ENCODE measurements around the gene TCHHL1. TPM values are rescaled to one million over a fixed set of nuclear protein-coding genes. Genes with fewer than 3 reads are reported as not detected.
A peak's percentile ranks its signal among the peaks of the same experiment; 100 is the strongest.

Gene TCHHL1
- polyA plus RNA-seq, 1 donor (not counting 4 experiments of a cell fraction or from before 2014, with no cell fraction given) = not detected

GRCh38 chr1:152109998-152110294 lies 21.1 kb upstream of the TCHHL1 start:
- peaks cover 13% of the 10 kb centered on the region for H3K4me1 ChIP-seq (ENCODE audit: control insufficient read depth, extremely low read depth, insufficient read depth, low read length)

DNA sequence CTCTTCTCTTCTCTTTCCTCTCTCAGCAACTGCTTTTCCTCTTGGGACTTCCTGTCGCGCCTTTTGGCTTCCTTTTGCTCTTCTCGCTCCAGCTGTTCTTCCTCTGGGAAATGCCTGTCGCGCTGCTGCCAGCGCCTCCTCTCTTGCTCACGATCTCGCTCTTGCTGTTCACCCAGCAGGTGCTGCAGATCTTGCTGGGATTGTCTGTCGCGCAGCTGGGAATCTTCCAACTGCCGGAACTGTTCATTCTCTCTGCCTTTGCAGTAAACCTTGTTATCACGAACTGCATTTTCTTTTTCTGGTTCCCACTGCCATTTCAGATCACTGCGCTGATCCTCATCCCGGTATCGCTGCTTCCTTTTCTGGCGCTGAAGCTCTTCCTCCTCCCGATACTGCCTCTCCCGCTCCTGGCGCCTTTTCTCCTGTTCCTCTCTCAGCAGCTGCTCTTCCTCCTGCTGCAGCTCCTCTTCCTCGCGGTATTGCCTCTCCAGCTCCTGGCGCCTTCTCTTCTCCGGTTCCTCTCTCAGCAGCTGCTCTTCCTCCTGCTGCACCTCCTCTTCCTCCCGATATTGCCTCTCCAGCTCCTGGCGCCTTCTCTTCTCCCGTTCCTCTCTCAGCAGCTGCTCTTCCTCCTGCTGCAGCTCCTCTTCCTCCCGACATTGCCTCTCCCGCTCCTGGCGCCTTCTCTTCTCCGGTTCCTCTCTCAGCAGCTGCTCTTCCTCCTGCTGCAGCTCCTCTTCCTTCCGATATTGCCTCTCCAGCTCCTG lies 20.6 kb upstream of the TCHHL1 start:
- Histone ChIP-seq H3K9me3 (ENCODE audit: control insufficient read depth, low read depth, low read length) (no peaks in the 10 kb centered on the region), H3K79me2 (ENCODE audit: control insufficient read depth, insufficient read depth, low read length) (no peaks in the 10 kb centered on the region), H3K4me1 (ENCODE audit: control insufficient read depth, extremely low read depth, insufficient read depth, low read length) (peaks cover 13% of the 10 kb centered on the region), H3K4me3 (ENCODE audit: control insufficient read depth in 2 of 3, extremely low read depth in 1 of 3, insufficient read depth in 2 of 3, low read depth in 1 of 3, low read length in 3 of 3) (peak overlapping the region; percentile 40 to 67 (median 56)), H3K4me2 (ENCODE audit: control insufficient read depth, extremely low read depth, insufficient read depth, low read depth, low read length) (peak overlapping the region; percentile 96), H3K27ac (ENCODE audit: control insufficient read depth, insufficient read depth, low read length) (no peak overlapping the region), H2AFZ (ENCODE audit: control insufficient read depth, low read length) (peak overlapping the region; percentile 78), H4K20me1 (ENCODE audit: control insufficient read depth, extremely low read depth, insufficient read depth, low read length) (no peaks in the 10 kb centered on the region), H3K9me1 (ENCODE audit: control insufficient read depth, extremely low read depth, insufficient read depth, low read length) (no peaks in the 10 kb centered on the region), H3K36me3 (ENCODE audit: control insufficient read depth in 2 of 2, extremely low read depth in 1 of 2, insufficient read depth in 2 of 2, low read length in 2 of 2) (no peaks in the 10 kb centered on the region), H3K9ac (ENCODE audit: control insufficient read depth, extremely low read depth, insufficient read depth, low read length) (peak overlapping the region; percentile 7), H3K27me3 (ENCODE audit: control insufficient read depth, extremely low read depth, insufficient read depth, low read length) (peaks cover 39% of the 10 kb centered on the region)
- dilution Hi-C loops (cut with MboI; ENCODE audit: extremely low pct_ligation_motif_present, low sequenced_read_pairs) = no loop called here
- DNase-seq (ENCODE audit: low read depth, low spot score) (no peak), FAIRE-seq (no peak)
- TF ChIP-seq EZH2 (IDR thresholded peaks at IDR 0.05; ENCODE audit: low read length) = no peak
- TF ChIP-seq, protein P1, sequence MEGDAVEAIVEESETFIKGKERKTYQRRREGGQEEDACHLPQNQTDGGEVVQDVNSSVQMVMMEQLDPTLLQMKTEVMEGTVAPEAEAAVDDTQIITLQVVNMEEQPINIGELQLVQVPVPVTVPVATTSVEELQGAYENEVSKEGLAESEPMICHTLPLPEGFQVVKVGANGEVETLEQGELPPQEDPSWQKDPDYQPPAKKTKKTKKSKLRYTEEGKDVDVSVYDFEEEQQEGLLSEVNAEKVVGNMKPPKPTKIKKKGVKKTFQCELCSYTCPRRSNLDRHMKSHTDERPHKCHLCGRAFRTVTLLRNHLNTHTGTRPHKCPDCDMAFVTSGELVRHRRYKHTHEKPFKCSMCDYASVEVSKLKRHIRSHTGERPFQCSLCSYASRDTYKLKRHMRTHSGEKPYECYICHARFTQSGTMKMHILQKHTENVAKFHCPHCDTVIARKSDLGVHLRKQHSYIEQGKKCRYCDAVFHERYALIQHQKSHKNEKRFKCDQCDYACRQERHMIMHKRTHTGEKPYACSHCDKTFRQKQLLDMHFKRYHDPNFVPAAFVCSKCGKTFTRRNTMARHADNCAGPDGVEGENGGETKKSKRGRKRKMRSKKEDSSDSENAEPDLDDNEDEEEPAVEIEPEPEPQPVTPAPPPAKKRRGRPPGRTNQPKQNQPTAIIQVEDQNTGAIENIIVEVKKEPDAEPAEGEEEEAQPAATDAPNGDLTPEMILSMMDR (optimal IDR thresholded peaks at IDR 0.05 in 1 of 3, IDR thresholded peaks at IDR 0.05 in 1 of 3, conservative IDR thresholded peaks at IDR 0.05 in 1 of 3; ENCODE audit: extremely low read depth in 1 of 3, insufficient read depth in 2 of 3, low read length in 3 of 3) = no peak

More at GRCh38 chr1:152109998-152110294, 21.1 kb upstream of the TCHHL1 start:
- DNase-seq (ENCODE audit: low read depth, low spot score) (no peak), FAIRE-seq (no peak)
- no peaks in the 10 kb centered on the region for H3K36me3 ChIP-seq (ENCODE audit: control insufficient read depth in 2 of 2, extremely low read depth in 1 of 2, insufficient read depth in 2 of 2, low read length in 2 of 2)
- no peak overlapping the region for H3K27ac ChIP-seq (ENCODE audit: control insufficient read depth, insufficient read depth, low read length)
- H4K20me1 ChIP-seq (ENCODE audit: control insufficient read depth, extremely low read depth, insufficient read depth, low read length) = no peaks in the 10 kb centered on the region
- H3K4me3 ChIP-seq (ENCODE audit: control insufficient read depth in 2 of 3, extremely low read depth in 1 of 3, insufficient read depth in 2 of 3, low read depth in 1 of 3, low read length in 3 of 3) = peak overlapping the region; percentile 40 to 61 (median 56)
- peaks cover 39% of the 10 kb centered on the region for H3K27me3 ChIP-seq (ENCODE audit: control insufficient read depth, extremely low read depth, insufficient read depth, low read length)
- H3K9me3 ChIP-seq (ENCODE audit: control insufficient read depth, low read depth, low read length) = no peaks in the 10 kb centered on the region
- H3K9me1 ChIP-seq (ENCODE audit: control insufficient read depth, extremely low read depth, insufficient read depth, low read length) = no peaks in the 10 kb centered on the region
- no peaks in the 10 kb centered on the region for H3K79me2 ChIP-seq (ENCODE audit: control insufficient read depth, insufficient read depth, low read length)
- H3K4me2 ChIP-seq (ENCODE audit: control insufficient read depth, extremely low read depth, insufficient read depth, low read depth, low read length) = peak overlapping the region; percentile 96
- H2AFZ ChIP-seq (ENCODE audit: control insufficient read depth, low read length) = peak overlapping the region; percentile 78
- TF ChIP-seq EZH2 (IDR thresholded peaks at IDR 0.05; ENCODE audit: low read length) = peak; percentile 35
- TF ChIP-seq, protein P1 (optimal IDR thresholded peaks at IDR 0.05 in 1 of 3, IDR thresholded peaks at IDR 0.05 in 1 of 3, conservative IDR thresholded peaks at IDR 0.05 in 1 of 3; ENCODE audit: extremely low read depth in 1 of 3, insufficient read depth in 2 of 3, low read length in 3 of 3) = no peak
- no peak overlapping the region for H3K9ac ChIP-seq (ENCODE audit: control insufficient read depth, extremely low read depth, insufficient read depth, low read length)
- dilution Hi-C loops (cut with MboI; ENCODE audit: extremely low pct_ligation_motif_present, low sequenced_read_pairs) = no loop called here

All from keratinocyte (primary cell).